ENCODE data around the gene RNF126. TPM values are rescaled to one million over a fixed set of nuclear protein-coding genes. Genes with fewer than 3 reads are reported as not detected.

Gene RNF126
- total and polyA plus RNA-seq, 2 experiments from 2014 or later: 95.7 to 112 TPM

GRCh38 chr19:601790-602189 is 61.2 kb downstream of the RNF126 start (continued):
- no peak for TF ChIP-seq ZNF462 (CRISPR knock-in tag; IDR thresholded peaks at IDR 0.05)
- no peak for TF ChIP-seq EZH2phosphoT487 (IDR thresholded peaks at IDR 0.05; ENCODE audit: unreplicated experiment)
- TF ChIP-seq NANOG (IDR thresholded peaks at IDR 0.05; ENCODE audit: borderline replicate concordance): no peak
- no peak for TF ChIP-seq JUNB (IDR thresholded peaks at IDR 0.05; ENCODE audit: unreplicated experiment)

- Histone ChIP-seq H3K4me2 (no peak overlapping the region), H3K4me3 (no peak overlapping the region), H4K20me1 (replicated peaks; ENCODE audit: insufficient read depth) (no peaks in the 10 kb centered on the region), H3K79me2 (replicated peaks; ENCODE audit: insufficient read depth) (no peaks in the 10 kb centered on the region), H3K27me3 (ENCODE audit: insufficient read depth) (no peaks in the 10 kb centered on the region), H2AFZ (no peak overlapping the region), H3F3A (replicated peaks; ENCODE audit: low read depth) (no peaks in the 10 kb centered on the region), H3K36me3 (ENCODE audit: insufficient read depth) (no peaks in the 10 kb centered on the region), H3K4me1 (ENCODE audit: insufficient read depth) (no peaks in the 10 kb centered on the region), H3K27ac (ENCODE audit: low read depth) (no peak overlapping the region), H3K9me2 (ENCODE audit: insufficient read depth) (no peaks in the 10 kb centered on the region)
- Mint-ChIP-seq H3K4me3 (no peak overlapping the region), H3K27ac (no peak overlapping the region), H3K27me3 (ENCODE audit: insufficient read depth, low read depth, poor library complexity) (peaks cover 2% of the 10 kb centered on the region), H3K36me3 (ENCODE audit: low read depth) (peaks cover 16% of the 10 kb centered on the region), H3K4me1 (no peaks in the 10 kb centered on the region), H3K9me3 (peaks cover 42% of the 10 kb centered on the region)
- no peak for DNase-seq (ENCODE audit: low spot score)
- ATAC-seq: no peak
- no peak for TF ChIP-seq ETS1 (IDR thresholded peaks at IDR 0.05)
- no peak for TF ChIP-seq JUNB (IDR thresholded peaks at IDR 0.05; ENCODE audit: unreplicated experiment)
- no peak for TF ChIP-seq CREB1 (CRISPR knock-in tag; IDR thresholded peaks at IDR 0.05; ENCODE audit: low read depth)
- no peak for TF ChIP-seq ZNF331 (CRISPR knock-in tag; IDR thresholded peaks at IDR 0.05; ENCODE audit: low read depth)
- TF ChIP-seq ZNF462 (CRISPR knock-in tag; IDR thresholded peaks at IDR 0.05): no peak
- TF ChIP-seq EZH2phosphoT487 (IDR thresholded peaks at IDR 0.05; ENCODE audit: unreplicated experiment): no peak
- no peak for TF ChIP-seq STAT1 (IDR thresholded peaks at IDR 0.05; ENCODE audit: unreplicated experiment)
- TF ChIP-seq POLR2AphosphoS5 (IDR thresholded peaks at IDR 0.05; ENCODE audit: low read depth): no peak
- TF ChIP-seq EZH2 (IDR thresholded peaks at IDR 0.05; ENCODE audit: low read depth, unreplicated experiment): no peak
Observed at GRCh38 chr19:601310-601709, 61.7 kb downstream of the RNF126 start.
